ENCODE data around the gene MZT2B. TPM values are rescaled to one million over a fixed set of nuclear protein-coding genes. Genes with fewer than 3 reads are reported as not detected.
"Not testable (repeated sequence)": the region's sequence is repeated elsewhere in the genome, so short reads cannot be mapped to it uniquely, and the experiment has no call there.

The MZT2B gene
- polyA plus RNA-seq, 1 donor: 166 TPM

DNA sequence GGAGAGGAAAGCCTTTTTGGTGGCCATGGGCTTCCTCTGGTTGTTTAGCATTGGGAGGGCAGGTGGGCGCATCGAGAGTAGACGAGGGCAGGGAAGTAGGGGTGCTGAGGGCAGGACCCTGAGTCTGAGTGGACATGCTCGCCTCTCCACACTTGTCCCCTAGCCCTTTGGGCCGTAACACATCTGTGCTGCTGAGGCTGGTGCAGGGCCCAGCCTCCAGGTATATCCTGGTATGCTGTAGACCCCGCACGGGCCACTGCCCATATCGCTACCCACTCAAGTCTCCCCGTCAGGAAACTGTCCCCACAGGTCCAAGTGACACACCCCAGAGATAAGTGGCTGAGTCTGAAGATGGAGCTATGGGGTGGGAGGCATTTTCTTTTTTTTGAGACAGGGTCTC, 23.4 kb upstream of the MZT2B start:
- no peaks in the 10 kb centered on the region for H3K4me1 ChIP-seq (ENCODE audit: control insufficient read depth, insufficient read depth, low read length)
- H3K36me3 ChIP-seq (ENCODE audit: control insufficient read depth, insufficient read depth, low read length): peaks cover 29% of the 10 kb centered on the region
- H3K27ac ChIP-seq (ENCODE audit: low read length): no peak overlapping the region
- no CpG with 5 or more reads among the region's 9 CpGs for WGBS (ENCODE audit: insufficient coverage, low lambda C conversion rate)
- no peaks in the 10 kb centered on the region for H3K27me3 ChIP-seq (ENCODE audit: control insufficient read depth, insufficient read depth, low read length)
- no peak for DNase-seq
- H3K4me3 ChIP-seq (ENCODE audit: low read length): no peak overlapping the region
- H3K9me3 ChIP-seq (ENCODE audit: control insufficient read depth, low read depth, low read length): no peaks in the 10 kb centered on the region

DNA sequence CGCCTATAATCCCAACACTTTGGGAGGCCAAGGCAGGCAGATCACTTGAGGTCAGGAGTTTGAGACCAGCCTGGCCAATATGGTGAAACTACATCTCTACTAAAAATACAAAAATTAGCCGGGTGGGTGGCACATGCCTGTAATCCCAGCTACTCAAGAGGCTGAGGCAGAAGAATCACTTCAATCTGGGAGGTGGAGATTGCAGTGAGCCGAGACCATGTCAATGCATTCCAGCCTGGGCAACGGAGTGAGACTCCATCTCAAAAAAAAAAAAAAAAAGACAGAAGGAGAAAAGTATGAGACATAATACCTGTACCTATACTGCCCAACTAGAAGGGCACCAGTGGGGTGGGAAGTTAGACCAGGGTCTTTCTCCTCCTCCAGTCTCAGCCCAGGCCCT, 22.7 kb upstream of the MZT2B start:
- 94% methylated on average over 2 of the region's 4 CpGs for WGBS (ENCODE audit: insufficient coverage, low lambda C conversion rate)
- not testable (repeated sequence) for H3K27ac ChIP-seq (ENCODE audit: low read length); H3K4me1 ChIP-seq (ENCODE audit: control insufficient read depth, insufficient read depth, low read length); H3K4me3 ChIP-seq (ENCODE audit: low read length); H3K27me3 ChIP-seq (ENCODE audit: control insufficient read depth, insufficient read depth, low read length); DNase-seq; H3K9me3 ChIP-seq (ENCODE audit: control insufficient read depth, low read depth, low read length)
- peaks cover 32% of the 10 kb centered on the region for H3K36me3 ChIP-seq (ENCODE audit: control insufficient read depth, insufficient read depth, low read length)

DNA sequence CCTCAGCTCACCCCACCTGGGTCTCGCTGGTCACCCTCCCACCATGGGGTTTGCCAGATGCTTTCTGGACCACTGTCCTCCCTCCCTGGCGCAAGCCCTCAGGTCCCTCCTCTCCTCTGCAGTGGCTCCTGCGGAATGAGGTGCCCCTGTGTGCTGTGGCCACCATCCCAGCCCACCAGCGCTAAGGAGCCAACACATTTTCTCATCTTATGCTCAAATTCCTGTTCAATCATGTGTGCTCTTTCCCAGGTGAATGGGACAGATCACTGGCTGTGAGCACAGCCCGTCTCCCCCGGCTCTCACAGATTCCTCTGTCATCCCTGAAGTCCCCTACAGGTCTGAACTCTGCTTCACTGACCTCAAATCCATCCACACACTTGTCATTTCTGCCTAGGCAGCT, 21.9 kb upstream of the MZT2B start:
- WGBS (ENCODE audit: insufficient coverage, low lambda C conversion rate): no CpG with 5 or more reads among the region's 6 CpGs
- Histone ChIP-seq H3K9me3 (ENCODE audit: control insufficient read depth, low read depth, low read length) (no peaks in the 10 kb centered on the region), H3K4me1 (ENCODE audit: control insufficient read depth, insufficient read depth, low read length) (no peaks in the 10 kb centered on the region), H3K27me3 (ENCODE audit: control insufficient read depth, insufficient read depth, low read length) (no peaks in the 10 kb centered on the region), H3K4me3 (ENCODE audit: low read length) (no peak overlapping the region), H3K36me3 (ENCODE audit: control insufficient read depth, insufficient read depth, low read length) (peaks cover 31% of the 10 kb centered on the region), H3K27ac (ENCODE audit: low read length) (no peak overlapping the region)
- DNase-seq: no peak

DNA sequence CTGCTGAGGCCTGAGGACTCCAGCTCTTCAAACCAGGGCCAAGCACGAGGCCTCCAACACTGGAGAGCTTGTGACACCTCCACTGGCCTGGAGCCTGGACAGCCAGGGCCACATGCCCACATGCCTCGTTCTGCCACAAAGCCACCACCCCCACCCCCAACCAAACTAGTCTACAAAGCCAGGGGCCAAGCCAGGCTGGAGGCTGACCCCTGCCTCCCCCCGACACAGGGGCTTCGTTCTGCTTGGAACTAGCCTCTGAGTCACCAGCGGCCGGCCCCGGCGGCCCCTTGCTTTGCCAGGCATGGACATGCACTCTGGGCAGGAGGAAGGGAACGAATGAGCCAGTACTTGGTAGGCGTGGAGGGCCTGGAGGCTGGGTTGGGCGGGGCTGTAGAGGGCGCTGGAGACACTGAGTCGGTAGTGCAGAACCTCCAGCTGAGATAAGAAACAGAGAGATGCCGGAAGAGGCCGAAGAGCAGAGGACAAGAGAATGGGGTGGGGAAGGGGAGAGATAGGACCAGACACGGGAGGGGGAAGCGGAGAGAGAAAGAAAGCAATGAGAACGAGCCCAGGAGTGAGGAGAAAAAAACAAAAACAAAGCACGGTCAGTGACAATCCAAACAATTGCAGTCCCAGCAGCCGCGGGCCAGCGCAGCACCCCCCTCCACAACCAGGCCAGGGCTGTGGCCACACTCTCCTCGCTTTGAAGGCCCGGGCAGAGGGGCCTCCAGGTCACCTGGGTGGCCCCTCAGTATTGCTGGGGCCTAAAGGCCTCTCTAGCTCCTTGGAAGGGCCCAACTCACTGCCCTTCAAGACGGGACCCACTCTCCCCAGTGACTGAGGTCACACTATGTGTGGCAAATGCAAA, 21.0 kb upstream of the MZT2B start:
- not testable (repeated sequence) for DNase-seq; H3K9me3 ChIP-seq (ENCODE audit: control insufficient read depth, low read depth, low read length)

DNA sequence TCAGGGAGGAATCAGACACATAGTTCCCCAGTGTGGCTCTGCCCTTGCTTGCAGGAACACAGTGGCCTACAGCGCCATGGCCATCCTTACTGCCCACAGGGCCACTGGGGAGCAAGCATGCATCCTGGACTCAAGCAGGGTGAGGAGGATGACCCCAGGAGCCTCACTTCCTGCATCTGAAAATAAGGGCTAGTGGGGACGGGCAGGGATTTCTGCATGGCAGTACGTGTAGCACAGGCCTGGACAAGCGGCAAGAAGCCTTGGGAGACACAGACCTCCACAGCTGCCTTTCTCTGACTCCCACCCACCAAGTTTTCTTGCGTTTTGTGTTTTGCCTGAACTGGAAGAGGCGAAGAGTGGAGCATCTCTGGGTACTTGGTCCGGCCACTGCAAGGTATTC, 19.6 kb upstream of the MZT2B start:
- H3K4me3 ChIP-seq (ENCODE audit: low read length); DNase-seq; H3K27ac ChIP-seq (ENCODE audit: low read length); H3K27me3 ChIP-seq (ENCODE audit: control insufficient read depth, insufficient read depth, low read length); H3K4me1 ChIP-seq (ENCODE audit: control insufficient read depth, insufficient read depth, low read length); H3K9me3 ChIP-seq (ENCODE audit: control insufficient read depth, low read depth, low read length): not testable (repeated sequence)
- peaks cover 44% of the 10 kb centered on the region for H3K36me3 ChIP-seq (ENCODE audit: control insufficient read depth, insufficient read depth, low read length)
- WGBS (ENCODE audit: insufficient coverage, low lambda C conversion rate): no CpG with 5 or more reads among the region's 7 CpGs

More for the DNA sequence above, 21.0 kb upstream of the MZT2B start:
- H3K27me3 ChIP-seq (ENCODE audit: control insufficient read depth, insufficient read depth, low read length); H3K27ac ChIP-seq (ENCODE audit: low read length); H3K4me3 ChIP-seq (ENCODE audit: low read length); H3K4me1 ChIP-seq (ENCODE audit: control insufficient read depth, insufficient read depth, low read length): not testable (repeated sequence)
- peaks cover 32% of the 10 kb centered on the region for H3K36me3 ChIP-seq (ENCODE audit: control insufficient read depth, insufficient read depth, low read length)
- WGBS (ENCODE audit: insufficient coverage, low lambda C conversion rate): 37% methylated on average over 4 of the region's 25 CpGs

DNA sequence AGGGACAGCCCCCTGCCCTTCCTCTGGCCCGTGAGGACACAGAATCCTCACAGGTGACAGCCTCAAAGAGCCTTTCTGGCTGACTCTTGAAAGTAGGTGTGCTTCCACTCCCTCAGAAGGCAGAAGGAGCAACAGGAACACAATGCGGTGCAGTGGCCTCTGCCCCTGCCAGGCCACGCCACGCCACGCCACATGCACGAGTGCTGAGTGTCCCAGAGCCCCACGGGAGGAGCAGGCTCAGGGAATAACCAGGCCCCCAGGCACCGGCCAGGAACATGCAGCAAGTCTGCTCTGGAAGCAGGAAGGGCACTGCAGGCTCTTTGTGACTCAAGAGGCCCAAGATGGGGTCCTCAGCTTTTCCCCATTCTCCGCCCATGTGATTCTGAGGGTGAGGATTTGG, 19.1 kb upstream of the MZT2B start:
- no peaks in the 10 kb centered on the region for H3K27me3 ChIP-seq (ENCODE audit: control insufficient read depth, insufficient read depth, low read length)
- no peak overlapping the region for H3K4me3 ChIP-seq (ENCODE audit: low read length)
- H3K4me1 ChIP-seq (ENCODE audit: control insufficient read depth, insufficient read depth, low read length): no peaks in the 10 kb centered on the region
- DNase-seq: no peak
- H3K9me3 ChIP-seq (ENCODE audit: control insufficient read depth, low read depth, low read length): no peaks in the 10 kb centered on the region
- H3K27ac ChIP-seq (ENCODE audit: low read length): no peak overlapping the region
- peaks cover 49% of the 10 kb centered on the region for H3K36me3 ChIP-seq (ENCODE audit: control insufficient read depth, insufficient read depth, low read length)
- WGBS (ENCODE audit: insufficient coverage, low lambda C conversion rate): no CpG with 5 or more reads among the region's 9 CpGs

DNA sequence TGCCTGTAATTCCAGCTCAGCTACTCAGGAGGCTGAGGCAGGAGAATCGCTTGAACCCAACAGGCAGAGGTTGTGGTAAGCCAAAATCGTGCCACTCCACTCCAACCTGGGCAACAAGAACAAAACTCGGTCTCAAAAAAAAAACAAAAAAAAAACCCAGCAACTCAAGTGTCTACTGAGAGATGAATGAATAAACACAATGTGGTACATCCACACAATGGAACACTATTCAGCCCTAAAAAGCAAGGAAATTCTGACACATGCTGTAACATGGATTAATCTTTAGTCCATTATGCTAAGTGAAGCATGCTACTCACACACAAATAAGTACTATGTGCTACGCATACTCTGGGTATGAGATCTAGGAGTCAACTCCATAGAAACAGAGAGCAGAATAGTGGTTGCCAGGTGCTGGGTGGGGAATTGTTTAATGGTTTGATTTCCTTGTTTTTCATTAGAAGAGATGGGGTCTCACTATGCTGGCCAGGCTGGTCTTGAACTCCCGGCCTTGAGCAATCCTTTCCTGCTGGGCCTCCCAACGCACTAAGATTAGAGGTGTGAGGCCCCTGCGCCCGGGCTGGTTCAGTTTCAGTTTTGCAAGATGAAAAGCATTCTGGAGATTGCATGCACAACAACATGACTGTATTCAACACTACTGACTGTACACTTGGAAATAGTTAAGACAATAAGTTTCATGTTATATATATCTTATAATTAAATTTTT, 16.6 kb upstream of the MZT2B start:
- Histone ChIP-seq H3K27ac (ENCODE audit: low read length) (no peak overlapping the region), H3K4me1 (ENCODE audit: control insufficient read depth, insufficient read depth, low read length) (no peaks in the 10 kb centered on the region), H3K9me3 (ENCODE audit: control insufficient read depth, low read depth, low read length) (no peaks in the 10 kb centered on the region), H3K36me3 (ENCODE audit: control insufficient read depth, insufficient read depth, low read length) (peaks cover 50% of the 10 kb centered on the region), H3K27me3 (ENCODE audit: control insufficient read depth, insufficient read depth, low read length) (no peaks in the 10 kb centered on the region), H3K4me3 (ENCODE audit: low read length) (no peak overlapping the region)
- no peak for DNase-seq
- 100% methylated on average over 2 of the region's 8 CpGs for WGBS (ENCODE audit: insufficient coverage, low lambda C conversion rate)

DNA sequence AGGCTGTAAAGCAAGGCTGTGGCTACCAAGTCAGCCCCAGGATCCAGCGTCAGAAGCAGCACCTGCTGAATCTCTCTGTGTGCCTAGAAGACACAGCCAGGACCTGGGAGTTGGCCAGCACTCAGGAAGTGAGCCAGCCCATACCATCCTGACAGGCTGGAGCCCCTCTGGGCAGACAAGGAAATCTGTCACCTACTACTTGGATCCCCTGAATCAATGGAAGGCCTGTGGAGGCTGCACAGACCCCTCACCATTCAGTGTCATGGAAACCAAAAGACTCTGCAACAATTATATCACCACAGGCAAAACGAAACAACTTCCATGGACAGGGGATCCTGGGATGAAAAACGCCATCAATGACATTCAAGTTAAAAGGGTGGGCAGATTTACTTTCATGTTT, 15.5 kb upstream of the MZT2B start:
- H3K27ac ChIP-seq (ENCODE audit: low read length); H3K27me3 ChIP-seq (ENCODE audit: control insufficient read depth, insufficient read depth, low read length); H3K4me1 ChIP-seq (ENCODE audit: control insufficient read depth, insufficient read depth, low read length); H3K9me3 ChIP-seq (ENCODE audit: control insufficient read depth, low read depth, low read length); DNase-seq; H3K4me3 ChIP-seq (ENCODE audit: low read length): not testable (repeated sequence)
- H3K36me3 ChIP-seq (ENCODE audit: control insufficient read depth, insufficient read depth, low read length): peaks cover 54% of the 10 kb centered on the region
- 79% methylated on average over 2 of the region's 3 CpGs for WGBS (ENCODE audit: insufficient coverage, low lambda C conversion rate)

DNA sequence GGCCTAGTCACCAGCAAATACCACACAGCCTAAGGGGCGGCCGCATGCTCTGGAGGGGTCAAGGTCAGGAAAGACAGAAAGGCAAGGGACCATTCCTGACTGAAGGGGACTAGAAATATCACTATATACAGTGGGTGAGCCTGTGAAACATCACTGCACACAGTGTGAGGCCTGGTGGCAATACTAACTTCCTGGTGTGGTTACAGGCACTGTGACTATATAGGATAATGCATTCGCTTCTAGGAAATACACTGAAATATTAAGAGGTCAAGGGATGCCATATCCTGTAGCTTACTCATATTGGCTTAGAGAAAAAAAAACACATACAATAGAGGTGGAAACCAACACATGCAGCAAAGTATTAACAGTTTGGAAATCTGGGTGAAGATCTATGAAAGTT, 12.9 kb upstream of the MZT2B start:
- not testable (repeated sequence) for H3K27ac ChIP-seq (ENCODE audit: low read length); H3K4me3 ChIP-seq (ENCODE audit: low read length); DNase-seq; H3K27me3 ChIP-seq (ENCODE audit: control insufficient read depth, insufficient read depth, low read length); H3K4me1 ChIP-seq (ENCODE audit: control insufficient read depth, insufficient read depth, low read length); H3K9me3 ChIP-seq (ENCODE audit: control insufficient read depth, low read depth, low read length)
- WGBS (ENCODE audit: insufficient coverage, low lambda C conversion rate): no CpG with 5 or more reads among the region's 3 CpGs
- peaks cover 60% of the 10 kb centered on the region for H3K36me3 ChIP-seq (ENCODE audit: control insufficient read depth, insufficient read depth, low read length)

DNA sequence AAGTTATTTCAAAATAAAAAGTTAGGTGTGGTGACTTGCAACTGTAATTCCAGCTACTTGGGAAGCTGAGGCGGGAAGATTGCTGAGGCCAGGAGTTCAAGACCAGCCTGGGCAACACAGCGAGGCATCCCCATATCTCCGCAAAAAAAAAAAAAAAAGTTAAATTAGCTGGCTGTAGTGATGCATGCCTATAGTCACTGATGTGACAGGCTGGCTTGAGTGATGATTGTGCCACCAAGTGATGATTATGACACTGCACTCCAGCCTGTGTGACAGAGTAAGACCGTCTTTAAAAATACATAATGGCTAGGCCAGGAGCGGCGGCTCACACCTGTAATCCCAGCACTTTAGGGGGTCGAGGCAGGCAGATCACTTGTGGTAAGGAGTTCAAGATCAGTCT, 12.2 kb upstream of the MZT2B start:
- Histone ChIP-seq H3K4me3 (ENCODE audit: low read length) (no peak overlapping the region), H3K9me3 (ENCODE audit: control insufficient read depth, low read depth, low read length) (no peaks in the 10 kb centered on the region), H3K36me3 (ENCODE audit: control insufficient read depth, insufficient read depth, low read length) (peaks cover 54% of the 10 kb centered on the region), H3K27ac (ENCODE audit: low read length) (no peak overlapping the region), H3K4me1 (ENCODE audit: control insufficient read depth, insufficient read depth, low read length) (no peaks in the 10 kb centered on the region), H3K27me3 (ENCODE audit: control insufficient read depth, insufficient read depth, low read length) (no peaks in the 10 kb centered on the region)
- no peak for DNase-seq
- WGBS (ENCODE audit: insufficient coverage, low lambda C conversion rate): no CpG with 5 or more reads among the region's 7 CpGs

All from large intestine (tissue), 3 donors.